ENCODE results near the gene ZDHHC22. TPM values are rescaled to one million over a fixed set of nuclear protein-coding genes. Genes with fewer than 3 reads are reported as not detected.

Gene ZDHHC22
- total RNA-seq, 1 experiment from 2014 or later, result 11.3 TPM

DNA sequence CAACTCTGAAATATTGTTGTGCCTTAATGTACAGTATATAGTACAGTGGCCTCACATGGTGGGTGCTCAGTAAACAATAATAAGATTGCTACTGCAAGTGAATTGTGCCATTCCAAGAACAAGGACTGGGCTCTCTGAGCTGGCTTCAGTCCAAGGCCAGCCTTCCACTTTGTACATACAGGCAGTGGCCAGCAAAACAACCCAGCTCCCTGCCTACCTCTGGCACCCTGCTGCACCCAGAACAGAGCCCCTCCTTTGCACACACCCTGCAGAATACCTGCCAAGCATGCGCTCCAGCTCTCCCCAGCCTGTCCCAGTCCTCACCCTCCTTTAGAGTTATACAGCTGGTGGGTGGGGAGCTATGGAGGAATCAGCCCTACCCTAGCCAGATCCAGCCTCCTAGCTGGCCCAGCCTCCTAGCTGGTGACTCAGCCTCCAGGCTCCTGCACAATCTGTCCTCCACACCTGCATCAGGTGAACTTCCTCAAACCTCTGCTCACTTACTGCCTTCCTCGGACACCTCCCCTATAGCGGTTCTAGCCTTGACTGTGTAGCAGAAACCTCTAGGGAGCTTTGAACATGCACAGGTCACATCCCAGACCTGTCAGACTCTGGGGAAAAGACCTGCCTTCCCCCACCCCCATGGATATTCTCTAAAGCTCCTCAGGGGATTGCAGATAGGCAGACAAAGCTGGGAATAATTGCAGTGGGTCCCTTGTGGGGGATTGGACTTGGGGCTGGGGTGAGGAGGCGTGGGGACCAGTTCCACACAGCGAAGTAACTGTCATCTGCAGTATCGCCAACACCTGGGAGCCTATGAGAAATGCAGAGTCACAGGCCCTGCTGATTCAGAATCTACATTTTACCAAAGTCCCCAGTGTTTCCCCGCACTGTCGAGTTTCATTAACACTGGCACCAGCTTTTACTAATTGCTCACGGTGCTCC lies 17.9 kb downstream of the ZDHHC22 start:
- Histone ChIP-seq H2BK5ac (ENCODE audit: insufficient read length, low read length) (no peak overlapping the region), H3K9me3 (ENCODE audit: control insufficient read depth, low read depth, low read length) (no peaks in the 10 kb centered on the region), H2BK12ac (ENCODE audit: insufficient read length, low read depth, low read length) (no peak overlapping the region), H2AK5ac (ENCODE audit: insufficient read length, low read length) (no peak overlapping the region), H2AFZ (ENCODE audit: low read length) (no peak overlapping the region), H3K79me2 (ENCODE audit: insufficient read depth, low read length) (no peaks in the 10 kb centered on the region), H3K4me2 (ENCODE audit: insufficient read depth, insufficient read length, low read length) (peak overlapping the region; percentile 63), H2BK20ac (ENCODE audit: low read depth, low read length, poor library complexity, severe bottlenecking) (no peak overlapping the region), H3K18ac (ENCODE audit: insufficient read length, low read depth, low read length) (no peak overlapping the region), H3K27me3 (ENCODE audit: insufficient read depth, low read length) (no peaks in the 10 kb centered on the region), H4K8ac (replicated peaks; ENCODE audit: insufficient read length, low read depth, low read length) (no peak overlapping the region), H2BK15ac (ENCODE audit: low read depth, low read length) (no peak overlapping the region), H4K20me1 (ENCODE audit: control insufficient read depth, insufficient read depth, insufficient read length) (no peaks in the 10 kb centered on the region), H3K79me1 (ENCODE audit: insufficient read depth, low read depth, low read length, poor library complexity, severe bottlenecking) (no peaks in the 10 kb centered on the region), H3K23me2 (ENCODE audit: insufficient read length, low read depth, low read length, poor library complexity, severe bottlenecking) (peaks cover 8% of the 10 kb centered on the region), H3K56ac (ENCODE audit: insufficient read length, low read depth, low read length) (no peak overlapping the region), H3T11ph (ENCODE audit: low read length) (no peak overlapping the region), H3K14ac (ENCODE audit: insufficient read depth, low read length) (no peak overlapping the region), H3K27ac (ENCODE audit: insufficient read length, low read depth, low read length) (no peak overlapping the region), H4K91ac (ENCODE audit: insufficient read length, low read depth, low read length) (no peak overlapping the region), H3K4ac (ENCODE audit: low read depth, low read length) (no peak overlapping the region), H3K9ac (ENCODE audit: extremely low read depth, insufficient read length, low read length) (no peak overlapping the region), H3K23ac (ENCODE audit: insufficient read length, low read depth, low read length) (no peak overlapping the region), H2BK120ac (ENCODE audit: low read depth, low read length, poor library complexity, severe bottlenecking) (no peak overlapping the region), H4K5ac (ENCODE audit: insufficient read length, low read depth, low read length) (no peak overlapping the region), H3K4me1 (ENCODE audit: insufficient read depth, low read length) (peaks cover 18% of the 10 kb centered on the region; the same call in 1 of the 2 replicates)
- Mint-ChIP-seq H3K4me3 (peak overlapping the region; percentile 69 to 75), H3K9me3 (no peaks in the 10 kb centered on the region; a peak in 2 of 5 replicates), H3K4me1 (peaks cover 53 to 56% of the 10 kb centered on the region in 2 experiments), H3K27ac (no peak overlapping the region; a peak in 1 of 7 replicates), H3K36me3 (ENCODE audit: insufficient read depth in 1 of 3, low read depth in 3 of 3) (peaks cover 0 to 8% (median 2%) of the 10 kb centered on the region in 3 experiments; a peak in 4 of 7 replicates), H3K27me3 (ENCODE audit: low read depth) (peaks cover 19% of the 10 kb centered on the region)
- peak; percentile 46 for DNase-seq
- TF ChIP-seq CTCF (conservative IDR thresholded peaks at IDR 0.05), result no peak
- WGBS (ENCODE audit: extremely low coverage, insufficient read length, low lambda C conversion rate), result no CpG with 5 or more reads among the region's 9 CpGs

All from H9 (cell line).